ENCODE data around the gene TLCD4.
"Not testable (repeated sequence)": the region's sequence is repeated elsewhere in the genome, so short reads cannot be mapped to it uniquely, and the experiment has no call there.

Gene TLCD4

DNA sequence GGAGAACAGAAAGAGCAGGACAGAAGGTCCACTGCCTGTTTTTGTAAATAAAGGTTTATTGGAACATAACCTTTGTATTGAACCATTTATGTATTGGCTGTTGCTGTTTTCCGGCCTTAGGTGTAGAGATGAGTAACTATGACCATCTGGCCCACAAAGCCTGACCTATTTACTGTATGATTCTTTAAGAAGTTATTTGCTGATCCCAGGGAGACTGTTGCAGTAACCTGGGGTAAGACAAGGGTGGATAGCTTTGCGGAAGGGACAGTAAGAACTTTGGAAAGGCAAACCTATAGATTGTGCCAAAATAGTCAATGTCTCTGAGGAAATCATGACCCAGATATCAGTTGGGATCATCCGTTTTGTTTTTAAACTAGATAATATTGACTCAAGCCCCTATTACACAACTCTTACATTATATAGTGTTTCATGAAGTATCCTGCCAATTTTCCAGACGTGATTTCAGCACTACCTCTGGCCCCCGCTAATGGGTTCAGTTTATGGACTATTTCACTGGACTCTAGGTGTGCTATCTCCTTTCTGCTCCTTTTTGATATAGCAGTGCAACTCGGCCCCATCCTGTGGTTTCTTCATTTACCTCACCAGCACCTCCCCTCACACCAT lies 20.8 kb upstream of the TLCD4 start:
- no peak for FAIRE-seq

DNA sequence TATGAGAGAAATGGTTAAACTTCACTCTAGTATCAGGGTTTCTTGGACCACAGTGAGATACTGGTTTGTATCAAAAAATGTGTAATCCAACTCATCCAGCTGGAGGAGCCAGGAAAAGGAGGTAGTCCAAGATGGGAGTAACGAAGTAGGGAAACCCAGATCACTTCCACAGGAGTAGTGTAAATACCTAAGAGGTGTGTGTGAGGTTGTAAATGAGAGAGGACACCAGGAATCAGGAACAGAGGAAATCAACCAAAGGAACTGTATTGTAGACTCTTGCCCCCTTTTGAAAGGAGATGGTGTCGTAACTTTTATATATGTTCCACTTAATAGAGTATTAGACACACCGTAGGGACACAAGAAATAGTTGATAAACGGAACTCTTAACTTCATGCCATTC lies 19.7 kb upstream of the TLCD4 start:
- FAIRE-seq: no peak

DNA sequence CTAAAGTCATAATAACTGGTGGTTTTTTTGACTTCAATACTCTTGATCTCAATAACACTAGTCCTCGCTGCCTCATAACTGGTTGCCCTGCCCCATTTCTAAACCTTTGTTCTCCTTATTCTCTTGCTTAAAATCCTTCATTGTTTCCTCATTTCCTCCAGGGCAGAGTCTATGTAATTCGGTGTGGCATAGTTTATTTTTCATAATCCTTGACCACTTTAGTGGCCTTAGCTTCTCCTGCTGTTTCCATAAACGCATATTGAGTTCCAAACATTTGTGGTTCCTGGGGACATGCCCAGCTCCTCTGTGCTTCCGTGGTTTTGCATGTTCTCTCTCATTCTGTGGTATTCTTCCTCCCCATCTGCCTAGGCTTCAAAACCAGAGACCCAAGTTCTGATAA lies 19.0 kb upstream of the TLCD4 start:
- FAIRE-seq: no peak

- no peak for FAIRE-seq
These were observed 8.4 kb upstream of the TLCD4 start for GRCh38 chr1:95108792-95109191.

- no peak for FAIRE-seq
These were observed 6.1 kb upstream of the TLCD4 start for GRCh38 chr1:95111014-95111413.

GRCh38 chr1:95113684-95114083 lies 3.5 kb upstream of the TLCD4 start:
- no peak for FAIRE-seq

DNA sequence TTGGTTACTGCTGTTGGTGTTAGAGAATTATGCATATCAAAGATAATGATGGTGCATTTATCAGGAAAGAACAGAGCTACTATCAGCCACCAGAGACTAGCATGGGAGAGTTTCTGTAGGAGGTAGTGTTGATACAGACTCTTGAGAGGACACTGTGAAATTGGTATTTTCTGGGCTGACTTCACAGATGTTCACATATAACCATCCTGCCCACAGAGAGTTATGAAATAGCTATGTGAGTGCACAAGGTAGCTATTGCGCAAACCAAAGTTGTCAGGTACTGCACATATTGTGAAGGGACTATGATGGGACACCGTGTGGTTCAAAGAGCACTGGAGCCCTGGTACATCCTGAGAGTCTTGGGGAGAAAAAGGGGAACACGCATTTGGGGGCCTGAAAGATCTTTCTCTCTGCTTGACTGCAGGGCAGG lies 1.4 kb upstream of the TLCD4 start:
- FAIRE-seq: no peak

DNA sequence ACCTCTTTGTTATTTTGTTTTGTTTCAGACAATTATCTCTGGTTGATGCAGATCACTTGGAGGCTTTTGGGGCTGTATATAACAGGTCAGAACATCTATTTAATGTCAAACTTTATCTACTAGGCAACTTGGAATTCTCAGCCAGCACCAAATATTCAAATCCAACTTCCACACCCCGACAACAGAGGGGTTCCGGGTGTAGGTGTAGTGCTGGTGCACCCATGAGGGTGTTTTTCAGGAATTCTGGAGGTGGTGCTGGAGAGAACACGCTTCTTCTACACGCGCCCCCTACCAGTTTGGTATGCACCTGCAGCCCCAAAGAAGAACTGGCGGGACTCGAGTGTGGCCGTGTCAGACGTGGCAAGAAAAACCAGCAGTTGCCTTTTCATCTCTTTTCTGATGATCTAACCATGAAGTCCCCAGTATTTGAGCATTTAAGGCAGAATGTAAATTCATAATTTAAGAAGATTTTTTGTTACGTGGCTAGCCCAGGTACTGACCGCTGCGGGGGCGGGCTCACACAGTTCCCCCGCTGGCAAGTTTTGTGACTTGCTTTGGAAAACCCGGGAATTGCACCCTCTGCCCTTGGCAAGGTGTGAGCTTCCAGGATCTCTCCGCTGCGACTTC lies 462 bp upstream of the TLCD4 start:
- no peak for FAIRE-seq

DNA sequence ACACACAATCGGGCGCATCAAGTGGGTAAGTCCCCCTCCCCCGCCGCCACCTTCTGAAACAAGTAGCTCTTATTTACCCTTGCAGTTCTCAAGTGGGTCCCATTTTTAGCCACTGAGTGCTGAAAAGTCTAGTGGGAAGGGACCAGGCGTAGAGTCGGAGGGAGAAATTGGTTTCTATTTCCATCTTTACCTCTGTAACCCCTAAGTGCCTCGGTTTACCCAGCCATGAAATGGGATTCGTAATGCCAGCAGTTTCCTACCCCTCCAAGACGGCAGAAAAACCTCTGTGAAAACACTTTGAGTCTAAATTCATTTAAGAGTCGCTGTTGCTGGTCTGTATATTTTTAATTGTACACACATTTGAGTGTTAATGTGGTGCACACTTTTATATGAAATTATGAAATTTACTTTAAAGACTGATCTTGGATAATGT lies 928 bp downstream of the TLCD4 start:
- no peak for FAIRE-seq

DNA sequence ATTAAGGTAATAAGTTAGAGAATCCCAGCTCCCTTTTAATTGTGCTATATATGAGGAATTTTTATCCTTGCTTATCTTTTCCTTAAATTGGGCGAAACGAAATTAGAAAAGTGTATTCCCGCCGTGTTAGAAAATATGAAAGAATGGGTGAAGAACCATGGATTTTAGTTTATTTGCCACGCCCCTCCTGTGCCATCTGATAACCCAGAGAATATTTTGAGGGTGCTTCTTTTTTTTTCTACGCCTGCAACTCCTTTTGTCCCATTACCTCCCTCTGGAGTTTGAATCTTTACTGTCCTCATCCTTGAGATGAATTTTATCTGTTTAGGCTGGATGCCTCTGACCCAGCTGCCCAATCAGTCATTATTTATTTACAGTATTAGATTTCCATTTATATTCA lies 1.6 kb downstream of the TLCD4 start:
- no peak for FAIRE-seq

DNA sequence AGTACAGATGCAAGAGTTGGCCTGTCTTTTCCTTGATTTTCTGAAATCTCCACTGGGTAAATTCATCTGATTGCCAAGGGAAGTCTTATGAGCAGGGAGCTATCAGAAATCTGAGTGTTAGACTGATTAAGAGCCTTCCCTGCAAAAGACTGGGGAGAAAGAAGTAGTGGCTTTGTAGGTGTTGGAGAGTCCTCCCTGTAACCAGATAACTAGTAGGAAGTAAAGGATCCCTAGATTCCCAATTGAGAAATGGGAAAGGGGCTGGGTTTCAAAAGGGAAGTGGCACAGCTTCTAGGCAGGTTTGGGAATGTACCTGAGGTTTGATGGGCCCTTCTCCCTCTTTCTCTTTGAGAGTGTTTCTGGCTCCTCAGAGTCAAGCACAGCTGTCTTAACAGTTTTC lies 2.1 kb downstream of the TLCD4 start:
- no peak for FAIRE-seq

DNA sequence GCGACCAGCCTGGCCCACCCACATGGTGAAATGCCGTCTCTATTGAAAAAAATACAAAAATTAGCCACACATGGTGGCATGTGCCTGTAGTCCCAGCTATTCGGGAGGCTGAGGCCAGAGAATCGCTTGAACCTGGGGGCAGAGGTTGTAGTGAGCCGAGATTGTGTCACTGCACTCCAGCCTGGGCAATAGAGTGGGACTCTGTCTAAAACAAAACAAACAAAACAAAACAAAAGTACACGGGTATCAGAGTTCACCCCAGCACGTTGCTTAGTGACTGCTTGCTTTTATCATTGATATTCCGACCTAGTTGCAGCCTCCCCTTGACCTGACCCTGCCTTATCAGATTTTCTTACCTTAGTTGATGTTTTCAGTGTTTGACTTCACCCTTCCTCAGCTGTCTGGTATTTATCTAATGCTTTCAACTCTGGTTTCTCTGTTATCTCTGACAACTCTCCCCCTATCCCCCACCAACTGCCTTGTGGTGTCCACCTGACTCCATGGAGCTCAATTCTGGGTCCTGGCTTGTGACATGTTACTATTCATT lies 5.1 kb downstream of the TLCD4 start:
- FAIRE-seq: no peak

DNA sequence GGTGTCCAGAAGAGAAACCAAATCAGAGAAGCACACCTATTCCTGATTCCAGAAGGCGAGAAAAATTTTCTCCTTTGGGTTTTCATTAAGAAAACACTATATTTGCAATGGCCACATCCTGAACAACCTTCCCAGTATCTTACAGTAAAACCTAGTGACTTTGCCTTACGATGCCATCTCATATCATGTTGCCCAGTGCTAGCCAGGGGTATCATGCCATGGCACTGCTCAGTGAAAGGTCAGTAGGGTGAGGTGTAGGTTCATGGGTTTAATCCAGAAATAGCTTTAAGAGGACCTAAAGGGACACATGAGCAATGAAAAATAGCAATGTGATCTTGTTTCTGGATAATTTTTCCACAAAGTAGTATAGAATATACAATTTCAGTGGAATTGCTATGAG lies 7.2 kb downstream of the TLCD4 start:
- FAIRE-seq: no peak

GRCh38 chr1:95126366-95126765 lies 9.2 kb downstream of the TLCD4 start:
- no peak for FAIRE-seq

DNA sequence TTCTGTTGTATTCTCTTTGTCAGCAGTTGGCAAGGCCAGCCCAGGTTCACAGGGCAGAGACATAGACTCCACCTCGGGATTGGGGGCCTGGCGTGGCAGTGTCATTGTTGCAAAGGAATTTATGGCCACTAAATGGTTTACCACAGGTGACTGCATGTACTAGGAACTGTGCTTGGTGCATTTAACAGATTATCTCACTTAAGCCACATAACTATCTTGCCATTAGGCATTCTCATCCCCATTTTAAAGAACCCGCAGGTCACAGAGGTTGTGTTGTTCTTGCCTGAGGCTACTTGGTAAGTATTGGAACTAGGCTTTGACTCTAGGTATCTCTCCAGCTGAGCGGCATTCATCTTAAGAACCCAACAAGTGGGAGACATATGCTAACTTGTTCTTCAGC lies 9.7 kb downstream of the TLCD4 start:
- FAIRE-seq: no peak

GRCh38 chr1:95127380-95127779 lies 10.2 kb downstream of the TLCD4 start:
- FAIRE-seq: no peak

- no peak for FAIRE-seq
These were observed 15.6 kb downstream of the TLCD4 start for GRCh38 chr1:95132762-95133161.

GRCh38 chr1:95133687-95134086 lies 16.5 kb downstream of the TLCD4 start:
- FAIRE-seq: no peak

- FAIRE-seq: no peak
These were observed 21.1 kb downstream of the TLCD4 start for GRCh38 chr1:95138223-95138622.

- FAIRE-seq: no peak
These were observed 21.9 kb downstream of the TLCD4 start for GRCh38 chr1:95139039-95139438.

DNA sequence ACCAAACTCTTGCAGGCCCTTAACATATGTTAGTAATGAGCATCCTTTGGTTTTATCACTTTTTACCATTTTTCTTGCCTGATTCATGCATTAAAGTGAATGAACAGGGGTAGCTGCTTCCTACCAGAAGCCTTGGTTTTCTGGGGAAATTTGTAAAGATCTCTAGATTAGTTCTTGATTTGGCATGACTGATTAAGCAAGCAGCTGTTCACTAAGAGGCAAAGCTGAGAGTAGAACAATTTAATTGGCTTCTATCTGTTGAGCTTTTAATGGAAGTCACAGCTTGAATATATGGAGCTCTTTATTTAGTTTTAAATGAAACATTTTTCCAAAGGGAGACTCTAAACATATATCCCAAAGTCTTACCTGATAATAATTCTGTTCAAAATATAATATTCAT lies 23.6 kb downstream of the TLCD4 start:
- no peak for FAIRE-seq

DNA sequence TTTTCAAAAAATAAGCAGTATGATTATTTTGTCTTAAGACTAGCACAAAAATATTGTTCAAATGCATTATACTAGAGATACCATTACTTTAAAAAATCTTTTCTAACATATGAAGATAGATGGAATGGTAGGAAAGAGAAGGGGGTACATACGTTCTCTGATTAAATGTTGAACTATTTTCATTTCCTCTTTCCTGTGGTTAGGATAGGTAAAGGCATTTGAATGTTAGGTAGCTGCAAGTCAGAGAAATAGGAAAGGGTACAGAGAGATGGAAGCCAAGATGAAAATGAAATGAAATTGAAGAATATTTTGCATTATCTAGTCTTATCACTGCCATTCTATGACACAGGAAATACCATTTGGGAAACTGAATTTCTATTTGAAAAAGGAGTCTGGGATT lies 28.3 kb downstream of the TLCD4 start:
- no peak for FAIRE-seq

- no peak for FAIRE-seq
These were observed 29.5 kb downstream of the TLCD4 start for GRCh38 chr1:95146637-95147036.

DNA sequence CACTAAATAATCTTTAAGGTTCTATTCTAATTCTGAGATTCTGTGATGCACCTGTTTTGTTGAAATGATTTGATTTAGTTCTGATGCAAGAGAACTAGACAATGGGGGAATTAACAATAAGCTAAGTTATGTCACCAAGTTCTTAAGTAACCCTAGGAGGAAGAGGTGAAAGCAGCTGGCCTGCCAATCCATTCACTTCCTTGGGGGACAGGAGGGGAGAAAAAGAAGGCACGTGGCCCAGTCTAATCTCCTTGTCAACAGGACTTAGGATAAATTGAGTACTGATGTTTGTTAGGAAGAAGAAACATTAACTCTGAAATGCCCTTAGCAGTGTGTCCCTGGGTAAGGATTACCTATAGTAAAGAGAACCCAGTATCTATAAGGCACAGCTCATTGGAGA lies 36.9 kb downstream of the TLCD4 start:
- FAIRE-seq: no peak

DNA sequence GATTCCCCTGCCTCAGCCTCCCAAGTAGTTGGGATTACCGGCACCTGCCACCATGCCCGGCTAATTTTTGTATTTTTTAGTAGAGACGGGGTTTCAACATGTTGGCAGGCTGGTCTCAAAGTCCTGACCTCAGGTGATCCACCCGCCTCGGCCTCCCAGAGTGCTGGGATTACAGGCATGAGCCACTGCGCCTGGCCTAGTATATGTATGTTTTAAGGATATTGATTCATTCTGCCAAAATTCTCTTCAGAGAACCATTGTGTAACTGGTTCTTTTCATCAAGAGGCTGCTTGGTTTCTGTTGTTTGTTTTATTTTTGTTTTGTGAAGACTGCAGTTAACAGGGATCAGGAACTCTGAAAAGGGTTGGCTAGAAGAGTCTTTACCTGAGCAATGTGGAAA lies 48.4 kb downstream of the TLCD4 start:
- FAIRE-seq: not testable (repeated sequence)

Data from A204.1 (cell line).